Neutrophil (primary cell): ENCODE measurements around the gene C6.

Experiments
- H3K27ac ChIP-seq: fragments of 200-600 bp; sonication (generic); 2 replicates; pipeline ENCODE4 v1.5.1; 2016; ENCODE audit warnings: mild to moderate bottlenecking, moderate library complexity
- H3K27me3 ChIP-seq: fragments of 200-600 bp; sonication (generic); 2 replicates; pipeline ENCODE4 v1.6.0; 2016; ENCODE audit warnings: mild to moderate bottlenecking
- H3K36me3 ChIP-seq: fragments of 200-600 bp; sonication (generic); 2 replicates; pipeline ENCODE4 v1.5.1; 2017
- H3K4me1 ChIP-seq, 2 experiments: fragments of 200-600 bp in 1 of 2; sonication (generic) in 1 of 2; 1 replicate in 1 of 2; 2 replicates in 1 of 2; pipeline versions ENCODE4 v1.5.1 to v1.6.1; 2013 to 2016; ENCODE audit warnings: low read depth in 1 of 2, low read length in 1 of 2, mild to moderate bottlenecking in 1 of 2, moderate library complexity in 1 of 2; ENCODE audit not compliant: control insufficient read depth in 1 of 2, insufficient read depth in 1 of 2
- H3K4me3 ChIP-seq, 2 experiments: fragments of 200-600 bp in 1 of 2; sonication (generic) in 1 of 2; 1 replicate in 1 of 2; 2 replicates in 1 of 2; pipeline ENCODE4 v1.5.1; 2013 to 2016; ENCODE audit warnings: low read depth in 1 of 2, low read length in 1 of 2, mild to moderate bottlenecking in 1 of 2, moderate library complexity in 1 of 2
- H3K9me3 ChIP-seq: fragments of 200-600 bp; sonication (generic); 2 replicates; pipeline ENCODE4 v1.5.1; 2016
- CTCF ChIP-seq: fragments of 200-600 bp; sonication (generic); IDR thresholded peaks from 2 replicates; pipeline ENCODE4 v1.5.1; 2016; ENCODE audit warnings: antibody characterized with exemption

Gene C6

GRCh38 chr5:41120600-41120999, 92.7 kb downstream of the C6 start:
- Histone ChIP-seq H3K27me3 (no peaks in the 10 kb centered on the region), H3K4me1 (no peaks in the 10 kb centered on the region), H3K4me3 (no peak overlapping the region), H3K9me3 (no peaks in the 10 kb centered on the region), H3K27ac (no peak overlapping the region), H3K36me3 (no peaks in the 10 kb centered on the region)
- TF ChIP-seq CTCF = no peak

GRCh38 chr5:41118177-41118576, 95.2 kb downstream of the C6 start:
- H3K36me3 ChIP-seq = no peaks in the 10 kb centered on the region
- H3K27ac ChIP-seq = no peak overlapping the region
- TF ChIP-seq CTCF = no peak
- no peaks in the 10 kb centered on the region for H3K4me1 ChIP-seq
- no peaks in the 10 kb centered on the region for H3K9me3 ChIP-seq
- no peak overlapping the region for H3K4me3 ChIP-seq
- H3K27me3 ChIP-seq = no peaks in the 10 kb centered on the region

GRCh38 chr5:41115281-41115680, 98.1 kb downstream of the C6 start:
- TF ChIP-seq CTCF = no peak
- H3K4me1 ChIP-seq = no peaks in the 10 kb centered on the region
- H3K4me3 ChIP-seq = no peak overlapping the region
- no peaks in the 10 kb centered on the region for H3K36me3 ChIP-seq
- no peaks in the 10 kb centered on the region for H3K9me3 ChIP-seq
- H3K27ac ChIP-seq = no peak overlapping the region
- H3K27me3 ChIP-seq = no peaks in the 10 kb centered on the region

- no peaks in the 10 kb centered on the region for H3K27me3 ChIP-seq
- no peaks in the 10 kb centered on the region for H3K4me1 ChIP-seq
- no peak for TF ChIP-seq CTCF
- H3K27ac ChIP-seq = no peak overlapping the region
- H3K9me3 ChIP-seq = no peaks in the 10 kb centered on the region
- H3K4me3 ChIP-seq = no peak overlapping the region
- H3K36me3 ChIP-seq = no peaks in the 10 kb centered on the region
Observed at GRCh38 chr5:41112486-41113455, 100.6 kb downstream of the C6 start.

- TF ChIP-seq CTCF = no peak
- H3K36me3 ChIP-seq = no peaks in the 10 kb centered on the region
Observed at GRCh38 chr5:41109186-41109585, 104.1 kb downstream of the C6 start.

More at GRCh38 chr5:41109186-41109585, 104.1 kb downstream of the C6 start:
- no peaks in the 10 kb centered on the region for H3K9me3 ChIP-seq
- no peaks in the 10 kb centered on the region for H3K27me3 ChIP-seq
- no peaks in the 10 kb centered on the region for H3K4me1 ChIP-seq
- H3K4me3 ChIP-seq = no peak overlapping the region
- H3K27ac ChIP-seq = no peak overlapping the region
